Uterus (tissue), 4 donors: ENCODE measurements around the gene MFRP. TPM values are rescaled to one million over a fixed set of nuclear protein-coding genes. Genes with fewer than 3 reads are reported as not detected.

Source experiments
- DNase-seq, 2 donors: peaks; one replicate each; pipeline ENCODE4 v3.0.0-alpha.2; 2019 to 2020
- H3K27ac ChIP-seq, 2 donors: fragments of 200-600 bp; sonication (generic); 1 replicate in 1 of 2; 2 replicates in 1 of 2; pipeline ENCODE4 v1.5.1; 2016 to 2018
- H3K27me3 ChIP-seq, 2 donors: fragments of 200-600 bp; sonication (generic); one replicate each; pipeline ENCODE4 v1.5.1; 2018 to 2019; ENCODE audit warnings: control low read depth in 1 of 2
- H3K36me3 ChIP-seq, 2 donors: fragments of 200-600 bp; sonication (generic); one replicate each; pipeline ENCODE4 v1.5.1; 2019; ENCODE audit warnings: control low read depth in 1 of 2
- H3K4me1 ChIP-seq, 2 donors: fragments of 200-600 bp; sonication (generic); one replicate each; pipeline ENCODE4 v1.5.1; 2018 to 2019; ENCODE audit warnings: control low read depth in 1 of 2
- H3K4me3 ChIP-seq, 2 donors: fragments of 200-600 bp; sonication (generic); 1 replicate in 1 of 2; 2 replicates in 1 of 2; pipeline ENCODE4 v1.5.1; 2018 to 2019; ENCODE audit warnings: mild to moderate bottlenecking in 1 of 2
- H3K9me3 ChIP-seq, 2 donors: fragments of 200-600 bp; sonication (generic); one replicate each; pipeline ENCODE4 v1.5.1; 2019; ENCODE audit warnings: control low read depth in 1 of 2
- CTCF ChIP-seq, 4 experiments: fragments of 200-600 bp in 2 of 4; fragments of 450-650 bp in 2 of 4; sonication (generic) in 2 of 4; IDR thresholded peaks; one replicate each; pipeline ENCODE4 v1.5.1; 2016 to 2019; ENCODE audit warnings: antibody characterized with exemption in 4 of 4, mild to moderate bottlenecking in 2 of 4, moderate library complexity in 1 of 4
- POLR2A ChIP-seq, 2 donors: fragments of 450-650 bp; IDR thresholded peaks; one replicate each; pipeline ENCODE4 v1.6.1; 2016; ENCODE audit warnings: antibody characterized with exemption in 2 of 2, mild to moderate bottlenecking in 1 of 2, moderate library complexity in 1 of 2
- intact Hi-C: fragments of 100-400 bp; cut with DNase I; formaldehyde crosslinking; loops from one replicate; pipeline ENCODE4 v1.15.1; 2023; ENCODE audit warnings: low total_unique reads
- total RNA-seq, 4 donors: library from RNA; depleted of rRNA in 3 of 4; stranded (reverse); fragments of >200 nt in 3 of 4; gene quantifications; one replicate each; pipeline versions ENCODE4 v1.1.0 to v1.2.4, GENCODE V29; 2014 to 2023
- donor health status: DM: yes; HTN: yes; CAD: no.

The MFRP gene
- total RNA-seq, 4 donors from 2014 or later: 0.07 to 0.26 TPM; not detected in 2

- DNase-seq: no peak
- H3K4me3 ChIP-seq: peak overlapping the region; percentile 38 to 41
- H3K27me3 ChIP-seq: no peaks in the 10 kb centered on the region
- H3K4me1 ChIP-seq: no peaks in the 10 kb centered on the region
- no peaks in the 10 kb centered on the region for H3K9me3 ChIP-seq
- intact Hi-C loops: no loop called here
- no peak for TF ChIP-seq POLR2A (IDR thresholded peaks at IDR 0.05)
- no peak for TF ChIP-seq CTCF (IDR thresholded peaks at IDR 0.05)
- H3K27ac ChIP-seq: peak overlapping the region; percentile 12 to 75
- H3K36me3 ChIP-seq: no peaks in the 10 kb centered on the region
These were observed 35.6 kb upstream of the MFRP start for GRCh38 chr11:119382101-119382500.

- Histone ChIP-seq H3K36me3 (no peaks in the 10 kb centered on the region), H3K9me3 (no peaks in the 10 kb centered on the region), H3K4me1 (no peaks in the 10 kb centered on the region), H3K27ac (peak within 1 kb of the TSS; percentile 74 to 75), H3K4me3 (peak within 1 kb of the TSS; percentile 38 to 41), H3K27me3 (no peaks in the 10 kb centered on the region)
- TF ChIP-seq POLR2A (IDR thresholded peaks at IDR 0.05): peak; percentile 65
- peak; percentile 87 to 98 (median 93) for TF ChIP-seq CTCF (IDR thresholded peaks at IDR 0.05)
- peak; percentile 96 to 98 for DNase-seq
- intact Hi-C loops: no loop called here
These were observed 34.9 kb upstream of the MFRP start, which contains the start of gene USP2 for GRCh38 chr11:119381181-119381988. TSS of gene USP2 (minus strand) at chr11:119381690. CDS start at chr11:119373480, 8,210 bp downstream.

- Histone ChIP-seq H3K27me3 (no peaks in the 10 kb centered on the region), H3K9me3 (no peaks in the 10 kb centered on the region), H3K4me3 (peak overlapping the region; percentile 38 to 41), H3K36me3 (no peaks in the 10 kb centered on the region), H3K27ac (peak overlapping the region; percentile 74 to 75), H3K4me1 (no peaks in the 10 kb centered on the region)
- intact Hi-C loops: no loop called here
- no peak for TF ChIP-seq POLR2A (IDR thresholded peaks at IDR 0.05)
- TF ChIP-seq CTCF (IDR thresholded peaks at IDR 0.05): no peak
- no peak for DNase-seq
These were observed 34.3 kb upstream of the MFRP start for GRCh38 chr11:119380827-119381180.

- Histone ChIP-seq H3K36me3 (no peaks in the 10 kb centered on the region), H3K4me1 (peaks cover 2% of the 10 kb centered on the region in 2 donors), H3K27me3 (no peaks in the 10 kb centered on the region), H3K9me3 (no peaks in the 10 kb centered on the region), H3K4me3 (no peak overlapping the region), H3K27ac (peak overlapping the region in 1 of 2 donors; percentile 74)
- intact Hi-C loops: no loop called here
- DNase-seq: no peak
- TF ChIP-seq CTCF (IDR thresholded peaks at IDR 0.05): no peak
- TF ChIP-seq POLR2A (IDR thresholded peaks at IDR 0.05): no peak
These were observed 33.8 kb upstream of the MFRP start for GRCh38 chr11:119380160-119380826.
